Bronchial epithelial cell (primary cell): ENCODE data around the gene KPNA3. TPM values are rescaled to one million over a fixed set of nuclear protein-coding genes. Genes with fewer than 3 reads are reported as not detected.
"Not testable (repeated sequence)": the region's sequence is repeated elsewhere in the genome, so short reads cannot be mapped to it uniquely, and the experiment has no call there.

Source experiments
- DNase-seq: peaks from one replicate; pipeline ENCODE4 v3.0.0-alpha.2; 2010; ENCODE audit warnings: low read depth
- FAIRE-seq: peaks from 2 replicates; lab custom pipeline; 2011; peaks lifted over from hg19 to GRCh38; lab: Jason Lieb, UNC
- H3K27me3 ChIP-seq: 2 replicates; pipeline ENCODE4 v1.5.1; 2011; ENCODE audit warnings: low read length; ENCODE audit not compliant: control insufficient read depth, insufficient read depth
- H3K36me3 ChIP-seq: 2 replicates; pipeline ENCODE4 v1.5.1; 2011; ENCODE audit warnings: low read length; ENCODE audit not compliant: control insufficient read depth, insufficient read depth
- H3K4me3 ChIP-seq: 2 replicates; pipeline ENCODE4 v1.5.1; 2011; ENCODE audit warnings: mild to moderate bottlenecking, low read depth, low read length, control low read depth
- CTCF ChIP-seq: IDR thresholded peaks from 2 replicates; pipeline ENCODE4 v1.5.1; 2011; ENCODE audit warnings: mild to moderate bottlenecking, moderate library complexity, low read length, control low read depth, inconsistent platforms; ENCODE audit not compliant: insufficient read depth, severe bottlenecking
- total RNA-seq: library from RNA; depleted of rRNA; stranded (reverse); fragments of >200 nt; gene quantifications from 2 replicates; pipeline ENCODE4 v1.2.1, GENCODE V29; 2014

KPNA3 gene
- total RNA-seq, 1 donor from 2014 or later = 26.9 TPM

- no peaks in the 10 kb centered on the region for H3K36me3 ChIP-seq
- no peaks in the 10 kb centered on the region for H3K27me3 ChIP-seq
- DNase-seq (no peak), FAIRE-seq (no peak)
- H3K4me3 ChIP-seq = no peak overlapping the region
- no peak for TF ChIP-seq CTCF
These were observed 14.5 kb downstream of the KPNA3 start for GRCh38 chr13:49777746-49778614.

GRCh38 chr13:49776871-49777270 is 15.6 kb downstream of the KPNA3 start:
- Histone ChIP-seq H3K4me3 (no peak overlapping the region), H3K36me3 (no peaks in the 10 kb centered on the region), H3K27me3 (no peaks in the 10 kb centered on the region)
- TF ChIP-seq CTCF = no peak
- FAIRE-seq (no peak), DNase-seq (no peak)

- no peak for TF ChIP-seq CTCF
- H3K4me3 ChIP-seq = no peak overlapping the region
- no peaks in the 10 kb centered on the region for H3K36me3 ChIP-seq
- FAIRE-seq (no peak), DNase-seq (no peak)
- H3K27me3 ChIP-seq = no peaks in the 10 kb centered on the region
These were observed 18.0 kb downstream of the KPNA3 start for GRCh38 chr13:49774376-49775005.

GRCh38 chr13:49772828-49773227 is 19.7 kb downstream of the KPNA3 start:
- no peaks in the 10 kb centered on the region for H3K36me3 ChIP-seq
- no peaks in the 10 kb centered on the region for H3K27me3 ChIP-seq
- no peak overlapping the region for H3K4me3 ChIP-seq
- FAIRE-seq (no peak), DNase-seq (no peak)
- no peak for TF ChIP-seq CTCF

- H3K4me3 ChIP-seq, H3K36me3 ChIP-seq, DNase-seq, H3K27me3 ChIP-seq, FAIRE-seq: not testable (repeated sequence)
These were observed 30.7 kb downstream of the KPNA3 start for GRCh38 chr13:49761811-49762210.

- FAIRE-seq = no peak
- TF ChIP-seq CTCF = no peak
- Histone ChIP-seq H3K27me3 (no peaks in the 10 kb centered on the region), H3K4me3 (no peak overlapping the region), H3K36me3 (no peaks in the 10 kb centered on the region)
- DNase-seq = no peak
These were observed 31.9 kb downstream of the KPNA3 start for GRCh38 chr13:49760558-49760957.
